HL-60 (cell line): ENCODE results near the gene KCMF1.

Experiments used
- CTCF ChIP-seq: IDR thresholded peaks from one replicate; pipeline ENCODE4 v1.5.1; 2011; ENCODE audit warnings: low read length, control low read depth, inconsistent platforms; ENCODE audit not compliant: insufficient read depth
- POLR2AphosphoS5 ChIP-seq: IDR thresholded peaks from 2 replicates; pipeline ENCODE4 v1.6.1; 2012; ENCODE audit warnings: low read depth
- REST ChIP-seq: IDR thresholded peaks from 2 replicates; pipeline ENCODE4 v1.6.1; 2012; ENCODE audit warnings: low read depth; ENCODE audit not compliant: insufficient replicate concordance

GRCh38 chr2:84947010-84947593, 23.9 kb upstream of the KCMF1 start:
- TF ChIP-seq CTCF: no peak
- TF ChIP-seq REST: no peak
- no peak for TF ChIP-seq POLR2AphosphoS5
